Superior temporal gyrus (tissue), 1 donor: ENCODE results near the gene CTTNBP2NL.
"Not testable (repeated sequence)": the region's sequence is repeated elsewhere in the genome, so short reads cannot be mapped to it uniquely, and the experiment has no call there.

Experiments used
- DNase-seq: peaks from one replicate; pipeline ENCODE4 v3.0.0-alpha.2; 2016; ENCODE audit errors: extremely low spot score

Gene CTTNBP2NL

GRCh38 chr1:112462953-112463279 lies 66.9 kb downstream of the CTTNBP2NL start:
- no peak for DNase-seq

- DNase-seq, result no peak
Measured at GRCh38 chr1:112464501-112464900, 68.5 kb downstream of the CTTNBP2NL start.

DNA sequence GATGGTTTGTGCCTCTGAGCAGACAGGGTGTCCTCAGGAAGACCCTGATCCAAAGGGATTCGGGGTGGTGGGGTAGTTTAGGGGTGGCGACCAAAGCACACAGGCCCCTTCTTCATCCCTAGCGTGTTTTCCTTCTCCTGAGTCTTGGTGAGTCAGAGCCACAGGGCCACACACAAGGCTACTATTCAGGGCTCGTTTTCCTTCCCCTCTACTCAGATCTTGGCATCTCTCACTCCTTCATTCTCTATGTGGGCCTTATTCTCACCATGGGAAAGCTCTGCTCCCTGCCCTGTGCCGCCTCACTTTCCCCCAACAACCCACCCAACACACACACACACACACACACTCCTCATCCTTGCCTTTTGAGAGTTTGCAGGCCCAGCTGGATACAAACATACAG lies 69.1 kb downstream of the CTTNBP2NL start:
- peak; percentile 11 for DNase-seq

DNA sequence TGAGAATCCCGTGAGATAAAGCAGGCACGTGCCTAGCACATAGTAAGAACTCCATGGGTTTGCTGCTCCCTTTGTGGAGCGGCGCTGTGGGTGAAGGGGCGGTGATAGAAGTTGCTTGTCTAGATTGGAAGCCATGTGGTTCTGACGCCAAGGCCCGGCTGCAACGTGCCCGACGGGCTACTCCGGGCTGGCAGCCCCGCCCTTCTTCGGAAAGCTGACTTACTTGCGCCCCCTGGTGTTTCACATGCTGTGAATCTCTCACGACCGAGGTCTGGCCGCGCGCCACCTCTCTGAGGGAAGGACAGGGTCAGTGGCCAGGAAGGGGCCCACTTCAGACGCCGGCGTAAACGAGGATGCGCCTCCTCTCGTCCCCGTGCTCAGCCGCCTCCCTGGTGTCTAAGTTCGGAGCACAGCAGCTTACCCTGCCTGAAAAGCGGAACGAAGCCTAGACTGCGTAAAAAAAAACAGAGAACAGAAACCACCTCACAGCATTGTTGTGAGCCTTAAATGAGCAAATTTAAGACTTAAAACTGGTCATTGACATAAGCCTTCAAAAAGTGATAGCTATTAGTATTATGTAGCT lies 70.2 kb downstream of the CTTNBP2NL start:
- peak; percentile 98 for DNase-seq

- not testable (repeated sequence) for DNase-seq
Measured at GRCh38 chr1:112470324-112470723, 74.3 kb downstream of the CTTNBP2NL start.

DNA sequence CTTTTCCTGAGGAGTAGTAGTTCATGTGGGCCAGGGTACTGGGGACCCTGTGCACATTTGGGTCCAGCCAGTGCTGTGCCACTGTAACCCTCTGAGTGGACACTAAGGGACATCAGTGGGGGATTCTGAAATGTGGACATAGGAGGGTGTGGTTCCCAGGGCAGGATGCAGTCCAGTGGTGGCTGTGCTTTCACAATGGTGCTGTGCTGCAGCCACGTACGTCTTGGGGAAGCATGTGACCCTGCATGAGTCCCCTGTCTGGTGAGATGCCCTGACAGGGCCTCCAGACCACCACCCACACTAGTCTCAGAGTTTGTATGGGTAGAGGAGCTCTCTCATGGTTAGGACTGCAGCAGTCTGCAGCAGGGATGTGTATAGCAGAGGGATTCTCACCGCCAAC lies 75.0 kb downstream of the CTTNBP2NL start:
- no peak for DNase-seq

DNA sequence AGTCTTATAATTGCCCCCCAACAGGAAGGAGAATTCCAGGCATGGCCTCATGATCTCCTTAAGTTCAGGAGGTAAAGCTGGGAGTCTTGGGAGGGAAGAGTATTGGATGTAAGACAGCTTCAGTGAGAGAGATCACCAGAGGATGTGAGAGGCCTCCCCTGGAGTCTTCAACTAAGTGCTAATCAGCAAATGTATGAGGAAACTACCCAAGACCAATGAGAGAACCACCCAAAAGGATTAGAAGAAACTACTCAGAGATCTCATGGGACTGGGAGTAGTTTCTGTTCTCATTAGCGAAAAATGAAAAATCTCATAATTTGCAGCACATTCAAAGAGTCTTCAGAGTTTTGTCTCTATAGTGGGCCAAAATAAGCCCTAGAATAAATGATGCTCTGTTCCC lies 76.1 kb downstream of the CTTNBP2NL start:
- DNase-seq, result no peak

DNA sequence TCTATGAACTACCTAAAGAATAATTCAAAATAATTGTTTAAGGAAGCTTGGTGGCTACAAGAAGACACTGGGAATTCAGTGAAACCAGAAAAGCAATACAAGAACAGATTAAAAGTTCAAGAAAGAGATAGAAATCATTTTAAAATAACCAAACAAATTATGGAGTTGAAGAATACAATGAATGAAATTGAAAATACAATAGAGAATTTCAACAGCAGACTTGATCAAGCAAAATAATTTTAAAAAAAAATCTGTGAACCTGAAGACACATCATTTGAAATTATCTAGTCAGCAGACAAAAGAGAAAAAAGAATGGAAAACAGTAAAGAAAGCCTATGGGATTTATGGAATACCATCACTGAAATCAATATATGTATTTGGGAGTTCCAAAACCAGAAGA lies 81.5 kb downstream of the CTTNBP2NL start:
- no peak for DNase-seq

- DNase-seq, result no peak
Measured at GRCh38 chr1:112478314-112478713, 82.3 kb downstream of the CTTNBP2NL start.

GRCh38 chr1:112486063-112486462 lies 90.0 kb downstream of the CTTNBP2NL start:
- not testable (repeated sequence) for DNase-seq

DNA sequence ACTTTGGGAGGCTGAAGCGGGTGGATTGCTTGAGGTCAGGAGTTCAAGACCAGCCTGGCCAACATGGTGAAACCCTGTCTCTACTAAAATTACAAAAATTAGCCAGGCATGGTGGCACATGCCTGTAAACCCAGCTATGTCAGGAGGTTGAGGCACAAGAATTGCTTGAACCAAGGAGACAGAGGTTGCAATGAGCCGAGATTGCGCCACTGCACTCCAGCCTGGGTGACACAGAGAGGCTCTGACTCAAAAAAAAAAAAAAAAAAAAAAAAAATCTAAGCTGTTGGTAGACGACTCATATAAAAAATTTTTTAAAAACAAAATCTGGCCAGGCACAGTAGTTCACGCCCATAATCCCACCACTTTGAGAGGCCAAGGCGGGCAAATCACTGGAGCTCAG lies 91.7 kb downstream of the CTTNBP2NL start:
- DNase-seq, result not testable (repeated sequence)

DNA sequence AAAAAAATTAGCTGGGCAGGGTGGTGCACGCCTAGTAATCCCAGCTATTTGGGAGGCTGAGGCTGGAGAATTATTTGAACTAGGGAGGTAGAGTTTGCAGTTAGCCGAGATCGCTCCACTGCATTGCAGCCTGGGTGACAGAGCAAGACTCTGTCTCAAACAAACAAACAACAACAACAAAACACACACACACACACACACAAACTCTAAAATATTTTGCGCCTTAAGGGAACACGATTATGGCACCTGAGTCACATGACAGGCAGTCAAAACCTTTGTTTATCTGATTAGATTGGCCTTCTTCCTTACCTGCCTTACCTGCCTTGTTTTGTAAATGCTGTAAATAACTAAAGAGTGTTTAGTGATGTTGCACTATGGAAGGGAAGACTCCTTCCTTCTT lies 92.1 kb downstream of the CTTNBP2NL start:
- DNase-seq, result no peak

DNA sequence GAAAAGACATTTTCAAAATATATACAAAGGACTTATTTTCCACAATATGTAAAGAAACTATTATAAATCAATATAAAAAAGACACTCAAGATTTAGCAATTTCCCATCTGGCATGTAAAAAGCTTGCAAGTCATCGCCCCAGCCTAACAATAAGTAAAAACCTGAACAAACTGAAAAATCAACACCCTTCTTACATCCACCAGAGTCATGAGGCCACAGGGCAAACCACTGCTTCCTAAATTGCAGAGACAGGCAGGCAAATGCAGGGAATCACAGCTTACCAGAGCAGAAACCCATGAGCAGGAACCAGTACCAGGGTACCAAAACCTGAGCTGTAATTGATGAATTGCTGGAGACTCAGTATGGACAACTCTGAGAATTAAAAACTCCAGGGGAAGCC lies 96.1 kb downstream of the CTTNBP2NL start:
- DNase-seq, result no peak

DNA sequence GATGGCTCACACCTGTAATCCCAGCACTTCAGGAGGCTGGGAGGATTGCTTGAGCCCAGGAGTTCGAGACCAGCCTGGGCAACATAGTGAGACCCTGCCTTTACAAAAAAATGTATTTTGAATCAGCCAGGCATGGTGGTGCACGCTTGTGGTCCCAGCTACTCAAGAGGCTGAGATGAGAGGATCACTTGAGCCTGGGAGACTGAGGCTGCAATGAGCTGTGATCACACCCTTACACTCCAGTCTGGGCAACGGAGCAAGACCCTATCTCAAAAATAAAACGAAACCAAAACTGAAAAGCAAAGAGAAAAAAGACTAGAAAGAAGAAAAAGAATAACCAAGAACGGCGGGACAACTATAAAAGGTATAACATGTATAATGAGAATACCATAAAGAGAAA lies 97.3 kb downstream of the CTTNBP2NL start:
- no peak for DNase-seq

DNA sequence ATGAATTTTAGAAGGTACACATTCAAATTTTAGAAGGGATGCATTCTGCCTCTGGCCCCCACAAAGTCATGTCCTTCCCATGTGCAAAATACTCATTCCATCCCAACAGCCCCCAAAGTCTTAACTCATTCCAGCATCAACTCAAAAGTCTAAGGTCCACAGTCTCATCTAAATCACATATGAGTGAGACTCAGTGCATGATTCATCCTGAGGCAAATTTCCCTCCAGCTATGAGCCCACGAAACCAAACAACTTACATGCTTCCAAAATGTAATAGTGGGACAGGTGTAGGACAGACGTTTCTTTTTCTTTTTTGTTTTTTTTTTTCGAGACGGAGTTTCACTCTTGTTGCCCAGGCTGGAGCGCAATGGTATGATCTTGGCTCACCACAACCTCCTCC lies 100.3 kb downstream of the CTTNBP2NL start:
- DNase-seq, result no peak

DNA sequence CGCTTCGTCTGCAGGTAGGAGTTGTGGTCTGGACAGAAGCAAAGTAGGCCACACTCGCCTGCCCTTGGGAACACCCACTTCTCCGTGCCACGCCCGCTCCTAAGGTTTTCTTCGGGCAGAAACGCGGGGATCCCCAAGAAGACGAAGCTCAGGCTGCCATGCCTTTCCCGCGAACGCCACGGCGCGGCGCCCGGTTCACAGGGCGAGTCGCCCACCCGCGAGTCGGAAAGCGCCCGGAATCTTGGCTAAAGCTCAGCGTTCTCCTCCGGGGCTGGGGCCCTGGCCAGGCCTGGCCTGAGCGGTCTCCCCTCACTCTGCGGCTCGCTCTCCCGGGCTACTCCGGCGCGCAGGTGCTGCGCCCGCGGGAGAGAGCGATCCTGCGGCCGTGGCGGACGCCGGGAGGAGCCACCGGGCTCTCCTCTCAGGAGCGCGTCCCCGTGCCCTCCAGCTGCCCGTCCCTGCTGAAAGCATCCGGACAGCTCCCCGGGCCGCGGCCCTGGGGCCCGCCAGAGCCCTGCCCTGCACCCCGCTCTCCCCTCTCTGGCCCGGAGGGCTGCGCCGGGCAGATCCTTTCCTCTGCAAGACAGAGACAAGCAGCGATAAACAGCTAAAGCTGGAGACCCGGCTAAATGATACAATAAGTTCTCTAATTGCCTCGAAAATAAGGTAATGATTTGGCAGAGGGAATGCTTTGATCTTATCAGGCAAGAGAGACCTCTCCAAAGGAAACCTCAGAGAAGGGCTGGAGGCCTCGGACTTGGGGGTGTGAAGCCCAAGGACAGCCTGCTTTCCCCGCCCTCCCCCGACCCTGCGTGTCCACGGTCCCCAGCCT lies 106.0 kb downstream of the CTTNBP2NL start:
- peak; percentile 76 for DNase-seq

DNA sequence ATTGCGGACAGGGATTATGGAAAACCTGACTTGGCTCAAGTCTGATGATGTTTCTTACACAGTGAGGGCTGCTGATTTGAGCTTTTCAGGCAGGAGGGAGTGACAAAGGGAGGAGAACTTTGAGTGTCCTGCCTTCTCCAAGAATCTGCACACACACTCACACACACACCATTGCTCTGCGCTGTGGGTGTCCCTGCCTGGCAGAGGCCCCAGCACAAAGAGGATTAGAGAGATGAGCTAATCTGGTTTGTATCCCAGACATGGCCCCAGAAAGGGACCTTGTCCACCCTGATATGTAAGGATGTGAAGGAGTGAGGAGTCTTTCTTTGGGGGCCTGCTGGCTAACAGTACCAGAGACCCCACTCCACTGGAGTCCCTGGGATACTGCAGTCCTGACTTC lies 106.8 kb downstream of the CTTNBP2NL start:
- peak; percentile 37 for DNase-seq

- no peak for DNase-seq
Measured at GRCh38 chr1:112504001-112504660, 108.1 kb downstream of the CTTNBP2NL start.

DNA sequence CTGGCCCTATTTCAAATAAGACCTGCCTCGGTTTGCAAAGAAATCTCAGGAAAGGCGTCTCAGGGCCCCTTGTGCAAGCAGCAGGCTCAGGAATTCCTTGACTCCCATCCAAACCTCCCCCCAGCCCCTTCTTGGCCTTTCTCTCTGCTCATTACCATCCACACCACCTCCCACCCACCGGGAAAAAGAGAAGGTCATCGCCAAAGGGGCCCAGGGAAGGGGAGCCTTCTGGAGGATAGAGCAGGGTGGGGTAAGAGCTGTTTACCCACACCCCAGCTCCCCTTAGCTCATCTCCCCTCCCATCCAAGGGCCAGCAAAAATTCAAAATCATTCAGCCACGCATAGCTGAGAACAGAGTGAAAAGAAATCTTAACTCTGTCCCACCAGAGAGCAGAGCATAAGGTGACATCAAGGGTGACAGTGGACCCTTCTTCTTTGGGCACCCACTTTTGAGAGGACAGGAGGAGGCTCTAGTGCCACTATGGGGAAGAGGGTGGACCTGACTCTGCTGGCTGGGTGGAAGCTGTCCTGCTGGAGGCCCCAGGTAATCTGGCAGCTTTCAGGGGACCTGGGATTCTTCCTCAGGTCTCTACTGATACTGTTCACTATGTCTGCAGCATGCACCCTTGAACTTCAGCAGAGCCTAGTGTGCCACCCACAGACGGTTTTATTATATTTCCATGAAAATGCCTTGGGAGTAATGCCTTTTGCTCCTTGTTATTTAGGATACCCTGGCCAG lies 108.8 kb downstream of the CTTNBP2NL start:
- DNase-seq, result no peak

GRCh38 chr1:112505400-112505785 lies 109.4 kb downstream of the CTTNBP2NL start:
- no peak for DNase-seq

DNA sequence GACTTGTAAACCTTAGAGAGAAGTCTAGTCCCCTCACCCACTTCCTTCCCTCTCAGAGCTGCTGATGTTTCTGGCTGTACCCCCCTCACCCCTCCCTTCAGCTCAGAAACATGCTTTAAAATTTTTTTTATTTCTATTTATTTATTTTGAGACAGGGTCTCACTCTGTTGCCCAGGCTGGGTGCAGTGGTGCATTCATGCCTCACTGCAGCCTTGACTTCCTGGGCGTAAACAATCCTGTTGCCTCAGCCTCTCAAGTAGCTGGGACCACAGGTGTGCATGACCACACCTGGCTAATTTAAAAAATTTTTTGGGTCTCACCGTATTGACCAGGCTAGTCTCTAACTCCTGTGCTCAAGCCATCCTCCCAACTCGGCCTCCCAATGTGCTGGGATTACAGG lies 109.9 kb downstream of the CTTNBP2NL start:
- no peak for DNase-seq

DNA sequence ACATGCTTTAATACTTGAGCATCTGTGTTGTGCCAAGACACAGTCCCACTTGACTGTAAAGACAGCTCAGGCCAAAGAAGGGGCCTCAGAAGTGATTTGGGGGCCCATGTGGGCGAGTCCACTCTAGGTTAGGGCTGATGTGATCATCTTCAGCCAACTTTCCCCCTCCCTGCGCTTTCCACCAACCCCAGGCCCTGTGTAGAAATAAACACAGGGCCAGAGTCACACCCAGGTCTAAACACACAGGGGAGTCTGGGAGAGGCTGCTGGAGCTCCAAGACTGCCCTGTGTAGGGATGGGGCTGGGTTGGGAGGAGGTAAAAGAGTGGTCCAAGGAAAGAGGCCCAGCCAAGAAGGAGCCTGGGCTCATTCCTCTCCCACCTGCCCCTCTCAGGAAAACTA lies 110.3 kb downstream of the CTTNBP2NL start:
- no peak for DNase-seq
